Epithelial cell of esophagus (primary cell): ENCODE measurements around the gene RUNX2.
A peak's percentile ranks its signal among the peaks of the same experiment; 100 is the strongest.

Source experiments
- DNase-seq: peaks from one replicate; pipeline ENCODE4 v3.0.0; 2010; ENCODE audit warnings: low read depth
- H3K4me3 ChIP-seq: 2 replicates; pipeline ENCODE4 v1.5.1; 2011; ENCODE audit warnings: mild to moderate bottlenecking, low read length, control low read depth
- TF ChIP-seq, protein P1 (sequence below): IDR thresholded peaks from 2 replicates; pipeline ENCODE4 v1.5.1; 2011; ENCODE audit warnings: low read depth, mild to moderate bottlenecking, low read length, control low read depth, inconsistent platforms; ENCODE audit not compliant: insufficient read depth; ENCODE audit errors: missing control alignments

The RUNX2 gene

DNA sequence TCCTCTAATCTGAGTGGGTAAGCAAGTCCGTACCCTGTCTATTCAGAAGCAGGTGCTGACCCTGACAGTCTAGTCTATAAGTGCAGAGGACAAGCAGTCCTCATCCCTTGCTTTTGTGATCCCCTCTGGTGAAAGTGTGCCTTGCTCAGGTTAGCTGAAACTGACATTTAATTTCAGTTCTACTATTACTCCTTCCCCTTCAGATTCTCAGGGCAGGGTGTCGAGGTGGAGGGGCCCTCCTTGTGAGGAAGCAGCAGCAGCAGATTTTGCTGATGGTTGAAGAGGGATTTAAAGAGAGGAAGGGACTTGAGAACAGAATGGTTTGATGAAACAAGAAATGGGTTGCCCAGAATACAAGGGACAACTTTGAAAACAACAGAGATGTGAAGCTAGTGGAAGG lies 378.2 kb downstream of the RUNX2 start:
- H3K4me3 ChIP-seq, result no peak overlapping the region
- TF ChIP-seq, protein P1, sequence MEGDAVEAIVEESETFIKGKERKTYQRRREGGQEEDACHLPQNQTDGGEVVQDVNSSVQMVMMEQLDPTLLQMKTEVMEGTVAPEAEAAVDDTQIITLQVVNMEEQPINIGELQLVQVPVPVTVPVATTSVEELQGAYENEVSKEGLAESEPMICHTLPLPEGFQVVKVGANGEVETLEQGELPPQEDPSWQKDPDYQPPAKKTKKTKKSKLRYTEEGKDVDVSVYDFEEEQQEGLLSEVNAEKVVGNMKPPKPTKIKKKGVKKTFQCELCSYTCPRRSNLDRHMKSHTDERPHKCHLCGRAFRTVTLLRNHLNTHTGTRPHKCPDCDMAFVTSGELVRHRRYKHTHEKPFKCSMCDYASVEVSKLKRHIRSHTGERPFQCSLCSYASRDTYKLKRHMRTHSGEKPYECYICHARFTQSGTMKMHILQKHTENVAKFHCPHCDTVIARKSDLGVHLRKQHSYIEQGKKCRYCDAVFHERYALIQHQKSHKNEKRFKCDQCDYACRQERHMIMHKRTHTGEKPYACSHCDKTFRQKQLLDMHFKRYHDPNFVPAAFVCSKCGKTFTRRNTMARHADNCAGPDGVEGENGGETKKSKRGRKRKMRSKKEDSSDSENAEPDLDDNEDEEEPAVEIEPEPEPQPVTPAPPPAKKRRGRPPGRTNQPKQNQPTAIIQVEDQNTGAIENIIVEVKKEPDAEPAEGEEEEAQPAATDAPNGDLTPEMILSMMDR, result no peak
- DNase-seq, result no peak

DNA sequence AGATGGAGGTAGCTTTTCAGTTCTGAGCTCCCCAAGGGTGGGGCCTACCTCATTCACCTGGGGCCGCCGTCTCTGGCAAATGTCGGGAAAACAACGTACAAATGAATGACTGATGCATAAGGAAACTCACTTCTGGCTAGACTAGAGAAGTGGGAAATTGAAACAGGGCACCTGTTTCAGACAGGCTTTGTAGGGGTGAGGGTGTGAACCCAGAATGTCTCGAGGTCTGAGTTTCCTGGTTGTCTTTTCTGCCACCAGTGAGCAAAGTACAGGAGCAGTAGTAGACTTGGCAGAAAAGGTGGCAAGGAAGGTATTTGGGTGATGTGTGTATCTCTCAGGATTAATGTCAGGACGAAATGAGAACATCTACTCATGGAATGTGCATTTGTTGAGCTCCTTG lies 379.0 kb downstream of the RUNX2 start:
- H3K4me3 ChIP-seq, result no peak overlapping the region
- no peak for DNase-seq
- TF ChIP-seq, protein P1, result no peak

DNA sequence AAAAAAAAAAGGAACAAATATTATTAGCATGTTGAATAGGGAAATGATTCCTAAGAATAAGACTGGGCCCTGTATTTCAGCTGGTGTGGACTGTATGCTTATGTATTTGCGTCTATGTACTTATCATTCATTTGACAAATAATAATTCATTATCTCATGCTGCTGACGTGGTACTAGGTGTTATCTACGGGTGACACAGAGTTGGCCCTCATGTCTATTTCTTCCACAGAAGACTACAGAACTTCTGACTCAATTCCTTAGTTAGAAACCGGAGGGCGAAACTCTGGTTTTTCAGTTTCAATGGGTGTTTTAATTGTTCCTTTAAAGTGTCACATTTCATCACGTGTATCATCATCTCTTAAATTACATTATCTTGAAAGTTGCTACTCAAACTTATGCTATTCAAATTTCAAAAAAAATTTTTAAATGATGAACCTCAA lies 381.7 kb downstream of the RUNX2 start:
- TF ChIP-seq, protein P1, result no peak
- DNase-seq, result no peak
- H3K4me3 ChIP-seq, result no peak overlapping the region

DNA sequence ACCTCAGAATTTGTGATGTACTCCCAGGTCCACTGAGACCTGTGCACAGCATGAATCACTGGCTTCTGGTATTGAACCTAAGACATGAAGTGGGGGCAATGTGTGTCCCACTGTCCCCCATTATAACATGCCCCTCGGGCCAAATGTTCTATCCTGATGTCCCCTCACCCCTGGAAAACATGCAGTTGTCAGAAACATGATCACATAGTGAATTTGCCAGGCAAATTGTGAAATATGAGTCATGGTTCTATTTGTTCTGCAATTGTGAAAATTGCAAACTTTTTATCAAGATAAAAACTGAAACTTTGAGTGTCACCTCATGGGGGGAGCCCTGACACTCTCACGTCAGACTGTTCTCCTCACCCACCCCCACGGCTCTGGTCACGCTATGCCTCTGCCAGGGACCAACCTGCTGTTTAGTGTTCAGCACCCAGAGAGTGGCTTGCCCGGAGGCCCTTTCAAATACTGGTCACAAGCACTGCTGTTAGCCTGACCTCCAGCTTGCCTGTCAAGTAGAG lies 382.2 kb downstream of the RUNX2 start:
- TF ChIP-seq, protein P1, result no peak
- DNase-seq, result peak; percentile 32
- no peak overlapping the region for H3K4me3 ChIP-seq

DNA sequence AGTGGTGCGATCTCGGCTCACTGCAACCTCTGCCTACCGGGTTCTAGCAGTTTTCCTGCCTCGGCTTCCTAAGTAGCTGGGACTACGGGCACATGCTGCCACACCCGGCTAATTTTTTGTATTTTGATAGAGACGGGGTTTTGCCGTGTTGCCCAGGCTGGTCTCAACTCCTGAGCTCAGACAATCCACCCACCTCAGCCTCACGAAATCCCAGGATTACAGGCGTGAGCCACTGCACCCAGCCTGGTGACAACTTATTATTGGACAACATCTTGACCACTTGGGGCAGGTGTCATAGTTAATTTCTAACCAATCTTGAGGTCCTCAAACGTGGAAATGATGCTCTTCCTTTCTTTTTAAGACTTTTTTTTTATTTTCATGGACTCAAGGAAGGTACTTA lies 383.9 kb downstream of the RUNX2 start:
- TF ChIP-seq, protein P1, result no peak
- DNase-seq, result no peak
- H3K4me3 ChIP-seq, result no peak overlapping the region

DNA sequence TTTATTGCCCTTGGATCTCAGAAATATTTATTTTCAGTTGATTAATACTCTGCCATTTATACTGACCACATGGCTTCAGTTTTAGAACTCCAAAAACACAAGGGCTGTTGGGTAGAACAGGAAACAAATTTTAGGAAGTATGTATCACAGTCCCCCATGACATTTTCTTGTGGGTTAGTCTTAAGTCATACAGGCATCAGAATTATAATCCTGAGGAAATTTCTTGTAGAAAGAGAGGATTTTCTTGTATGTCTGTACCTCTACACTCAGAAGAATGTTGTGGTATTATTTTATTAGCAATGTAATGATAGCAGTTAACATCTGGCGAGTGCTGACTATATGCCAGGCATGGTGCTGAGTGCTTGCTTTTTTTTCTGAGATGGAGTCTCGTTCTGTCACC lies 384.7 kb downstream of the RUNX2 start:
- TF ChIP-seq, protein P1, result no peak
- H3K4me3 ChIP-seq, result no peak overlapping the region
- no peak for DNase-seq
